ENCODE data around the gene PTPRK. TPM values are rescaled to one million over a fixed set of nuclear protein-coding genes. Genes with fewer than 3 reads are reported as not detected.

PTPRK gene
- total RNA-seq, 1 experiment from 2014 or later, result 89.3 TPM

- Histone ChIP-seq H3K4me2 (no peak overlapping the region), H3K79me2 (ENCODE audit: low read depth) (peaks cover 19% of the 10 kb centered on the region; the same call in 1 of the 2 replicates)
Observed at GRCh38 chr6:128358244-128358776, 162.1 kb downstream of the PTPRK start.

GRCh38 chr6:128357392-128358130 is 162.8 kb downstream of the PTPRK start:
- Histone ChIP-seq H3K4me1 (replicated peaks; ENCODE audit: insufficient read depth) (no peaks in the 10 kb centered on the region), H3K9me2 (ENCODE audit: insufficient read depth) (no peaks in the 10 kb centered on the region), H4K20me1 (ENCODE audit: insufficient read depth) (no peaks in the 10 kb centered on the region), H2AFZ (no peak overlapping the region), H3K79me2 (ENCODE audit: low read depth) (peaks cover 24% of the 10 kb centered on the region; the same call in 1 of the 2 replicates), H3K27ac (no peak overlapping the region), H3K36me3 (ENCODE audit: low read depth) (no peaks in the 10 kb centered on the region; the same call in 1 of the 2 replicates), H3K27me3 (ENCODE audit: insufficient read depth, low read depth) (no peaks in the 10 kb centered on the region), H3K4me3 (no peak overlapping the region), H3K9me3 (ENCODE audit: insufficient read depth, low read depth) (no peaks in the 10 kb centered on the region), H3K4me2 (no peak overlapping the region), H3F3A (ENCODE audit: insufficient read depth, low read depth) (no peaks in the 10 kb centered on the region)
- intact Hi-C loops (cut with micrococcal nuclease; ENCODE audit: unreplicated experiment), result no loop called here
- no peak for DNase-seq
- CTCF ChIA-PET, result interaction anchor here (0.6 kb wide), 1 partner anchor 714 kb away, joined by 4 read pairs; no protein-coding TSS in a partner anchor
- TF ChIP-seq EZH2 (IDR thresholded peaks at IDR 0.05; ENCODE audit: low read depth), result no peak
- no peak for TF ChIP-seq CTCF (conservative IDR thresholded peaks at IDR 0.05)
- no TSS peak for BruUV-seq (replicated peaks)
- POLR2A ChIA-PET (ENCODE audit: unreplicated experiment), result no interaction called here

More at GRCh38 chr6:128358244-128358776, 162.1 kb downstream of the PTPRK start:
- Histone ChIP-seq H3K4me3 (no peak overlapping the region), H3K9me2 (ENCODE audit: insufficient read depth) (no peaks in the 10 kb centered on the region), H3K4me1 (replicated peaks; ENCODE audit: insufficient read depth) (no peaks in the 10 kb centered on the region), H3F3A (ENCODE audit: insufficient read depth, low read depth) (no peaks in the 10 kb centered on the region), H3K27me3 (ENCODE audit: insufficient read depth, low read depth) (no peaks in the 10 kb centered on the region), H2AFZ (no peak overlapping the region), H3K27ac (no peak overlapping the region), H3K9me3 (ENCODE audit: insufficient read depth, low read depth) (no peaks in the 10 kb centered on the region), H4K20me1 (ENCODE audit: insufficient read depth) (no peaks in the 10 kb centered on the region), H3K36me3 (ENCODE audit: low read depth) (no peaks in the 10 kb centered on the region; the same call in 1 of the 2 replicates)
- DNase-seq, result no peak
- no TSS peak for BruUV-seq (replicated peaks)
- ChIA-PET CTCF (no interaction called here), POLR2A (ENCODE audit: unreplicated experiment) (no interaction called here)
- intact Hi-C loops (cut with micrococcal nuclease; ENCODE audit: unreplicated experiment), result no loop called here
- no peak for TF ChIP-seq EZH2 (IDR thresholded peaks at IDR 0.05; ENCODE audit: low read depth)
- TF ChIP-seq CTCF (conservative IDR thresholded peaks at IDR 0.05), result no peak

GRCh38 chr6:128352366-128352765 is 168.0 kb downstream of the PTPRK start:
- Histone ChIP-seq H3K79me2 (ENCODE audit: low read depth) (peaks cover 13% of the 10 kb centered on the region; the same call in 1 of the 2 replicates), H3K4me1 (replicated peaks; ENCODE audit: insufficient read depth) (no peaks in the 10 kb centered on the region), H3K9me3 (ENCODE audit: insufficient read depth, low read depth) (no peaks in the 10 kb centered on the region), H3K9me2 (ENCODE audit: insufficient read depth) (no peaks in the 10 kb centered on the region), H3K4me3 (no peak overlapping the region), H3K36me3 (ENCODE audit: low read depth) (no peaks in the 10 kb centered on the region), H3K27ac (no peak overlapping the region), H2AFZ (no peak overlapping the region), H3K4me2 (no peak overlapping the region), H3F3A (ENCODE audit: insufficient read depth, low read depth) (no peaks in the 10 kb centered on the region), H3K27me3 (ENCODE audit: insufficient read depth, low read depth) (no peaks in the 10 kb centered on the region), H4K20me1 (ENCODE audit: insufficient read depth) (peaks cover 4% of the 10 kb centered on the region; the same call in 1 of the 2 replicates)
- ChIA-PET CTCF (no interaction called here), POLR2A (ENCODE audit: unreplicated experiment) (no interaction called here)
- BruUV-seq (replicated peaks), result no TSS peak
- no peak for DNase-seq
- intact Hi-C loops (cut with micrococcal nuclease; ENCODE audit: unreplicated experiment), result no loop called here
- TF ChIP-seq CTCF (conservative IDR thresholded peaks at IDR 0.05) (no peak), EZH2 (IDR thresholded peaks at IDR 0.05; ENCODE audit: low read depth) (no peak)
